ENCODE data around the gene SMARCB1.

Gene SMARCB1

GRCh38 chr22:23800297-23801237 lies 13.8 kb downstream of the SMARCB1 start:
- peak; percentile 76 for DNase-seq (ENCODE audit: low spot score)
- TF ChIP-seq CTCF (IDR thresholded peaks at IDR 0.05; ENCODE audit: extremely low read depth, missing control alignments) = no peak

- no peak for DNase-seq (ENCODE audit: low spot score)
- TF ChIP-seq CTCF (IDR thresholded peaks at IDR 0.05; ENCODE audit: extremely low read depth, missing control alignments) = no peak
Measured at GRCh38 chr22:23801238-23801821, 14.6 kb downstream of the SMARCB1 start.

- TF ChIP-seq CTCF (IDR thresholded peaks at IDR 0.05; ENCODE audit: extremely low read depth, missing control alignments) = no peak
- DNase-seq (ENCODE audit: low spot score) = no peak
Measured at GRCh38 chr22:23801886-23802377, 15.2 kb downstream of the SMARCB1 start.

- DNase-seq (ENCODE audit: low spot score) = peak; percentile 56
- TF ChIP-seq CTCF (IDR thresholded peaks at IDR 0.05; ENCODE audit: extremely low read depth, missing control alignments) = no peak
Measured at GRCh38 chr22:23803001-23803819, 16.4 kb downstream of the SMARCB1 start.

GRCh38 chr22:23804781-23805291 lies 18.1 kb downstream of the SMARCB1 start:
- DNase-seq (ENCODE audit: low spot score) = no peak
- TF ChIP-seq CTCF (IDR thresholded peaks at IDR 0.05; ENCODE audit: extremely low read depth, missing control alignments) = no peak

- no peak for TF ChIP-seq CTCF (IDR thresholded peaks at IDR 0.05; ENCODE audit: extremely low read depth, missing control alignments)
- no peak for DNase-seq (ENCODE audit: low spot score)
Measured at GRCh38 chr22:23806837-23807236, 20.1 kb downstream of the SMARCB1 start.

Measured in GM20000 (cell line).